ENCODE measurements around the gene MLLT11.
"Not testable (repeated sequence)": the region's sequence is repeated elsewhere in the genome, so short reads cannot be mapped to it uniquely, and the experiment has no call there.

Gene MLLT11

DNA sequence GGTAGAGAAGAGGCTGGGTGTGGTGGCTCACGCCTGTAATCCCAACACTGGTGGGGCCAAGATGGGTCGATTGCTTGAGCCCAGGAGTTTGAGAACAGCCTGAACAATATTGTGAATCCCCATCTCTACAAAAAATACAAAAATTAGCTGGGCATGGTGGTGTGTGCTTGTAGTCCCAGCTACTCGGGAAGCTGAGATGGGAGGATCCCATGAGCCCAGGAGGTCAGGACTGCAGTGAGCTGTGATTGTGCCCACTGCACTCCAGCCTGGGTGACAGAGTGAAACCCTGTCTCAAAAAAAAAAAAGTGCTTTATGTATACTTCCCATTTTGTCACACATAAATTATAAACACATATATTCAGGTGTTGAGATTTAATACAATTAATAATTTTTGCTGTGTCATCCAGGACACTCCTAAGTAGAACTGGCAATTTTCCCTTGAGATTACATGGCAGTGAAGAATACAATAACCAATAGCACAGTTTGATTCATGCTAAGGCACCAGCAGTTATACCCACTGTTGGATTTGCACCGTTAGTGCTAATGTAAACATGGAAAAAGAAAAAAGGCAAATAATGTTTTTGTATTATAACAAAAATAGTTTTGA, 25.9 kb downstream of the MLLT11 start:
- H3K4me3 ChIP-seq (ENCODE audit: low read depth, low read length): no peak overlapping the region
- TF ChIP-seq, protein P1, sequence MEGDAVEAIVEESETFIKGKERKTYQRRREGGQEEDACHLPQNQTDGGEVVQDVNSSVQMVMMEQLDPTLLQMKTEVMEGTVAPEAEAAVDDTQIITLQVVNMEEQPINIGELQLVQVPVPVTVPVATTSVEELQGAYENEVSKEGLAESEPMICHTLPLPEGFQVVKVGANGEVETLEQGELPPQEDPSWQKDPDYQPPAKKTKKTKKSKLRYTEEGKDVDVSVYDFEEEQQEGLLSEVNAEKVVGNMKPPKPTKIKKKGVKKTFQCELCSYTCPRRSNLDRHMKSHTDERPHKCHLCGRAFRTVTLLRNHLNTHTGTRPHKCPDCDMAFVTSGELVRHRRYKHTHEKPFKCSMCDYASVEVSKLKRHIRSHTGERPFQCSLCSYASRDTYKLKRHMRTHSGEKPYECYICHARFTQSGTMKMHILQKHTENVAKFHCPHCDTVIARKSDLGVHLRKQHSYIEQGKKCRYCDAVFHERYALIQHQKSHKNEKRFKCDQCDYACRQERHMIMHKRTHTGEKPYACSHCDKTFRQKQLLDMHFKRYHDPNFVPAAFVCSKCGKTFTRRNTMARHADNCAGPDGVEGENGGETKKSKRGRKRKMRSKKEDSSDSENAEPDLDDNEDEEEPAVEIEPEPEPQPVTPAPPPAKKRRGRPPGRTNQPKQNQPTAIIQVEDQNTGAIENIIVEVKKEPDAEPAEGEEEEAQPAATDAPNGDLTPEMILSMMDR (IDR thresholded peaks at IDR 0.05; ENCODE audit: low read depth, low read length): no peak

DNA sequence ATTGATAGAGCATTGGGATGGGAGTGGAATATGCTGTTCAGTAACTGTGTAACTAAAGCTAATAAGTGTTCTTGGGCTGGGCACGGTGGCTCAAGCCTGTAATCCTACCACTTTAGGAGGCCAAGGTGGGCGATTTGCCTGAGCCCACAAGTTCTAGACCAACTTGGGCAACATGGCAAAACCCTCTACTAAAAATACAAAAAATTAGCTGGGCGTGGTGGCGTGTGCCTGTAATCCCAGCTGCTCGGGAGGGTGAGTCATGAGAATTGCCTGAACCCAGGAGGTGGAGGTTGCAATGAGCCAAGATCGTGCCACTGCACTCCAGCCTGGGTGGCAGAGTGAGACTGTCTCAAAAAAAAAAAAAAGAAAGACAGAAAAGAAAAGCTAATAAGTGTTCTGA, 37.2 kb downstream of the MLLT11 start:
- not testable (repeated sequence) for H3K4me3 ChIP-seq (ENCODE audit: low read depth, low read length)

DNA sequence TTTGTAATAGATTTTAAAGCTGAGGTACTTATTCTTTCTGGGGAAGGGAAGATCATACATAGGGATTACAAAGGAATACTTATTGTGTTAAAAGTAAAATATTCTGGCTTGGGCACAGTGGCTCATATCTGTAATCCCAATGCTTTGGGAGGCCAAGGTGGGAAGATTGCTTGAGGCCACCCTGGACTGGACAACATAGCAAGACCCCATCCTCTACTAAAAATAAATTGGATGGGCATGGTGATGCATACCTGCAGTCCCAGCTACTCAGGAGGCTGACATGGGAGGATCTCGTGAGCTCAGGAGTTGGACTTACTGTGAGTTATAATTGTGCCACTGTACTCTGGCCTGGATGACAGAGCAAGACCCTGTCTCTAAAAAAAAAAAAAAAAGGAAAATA, 37.9 kb downstream of the MLLT11 start:
- no peak overlapping the region for H3K4me3 ChIP-seq (ENCODE audit: low read depth, low read length)
- TF ChIP-seq, protein P1 (IDR thresholded peaks at IDR 0.05; ENCODE audit: low read depth, low read length): no peak

DNA sequence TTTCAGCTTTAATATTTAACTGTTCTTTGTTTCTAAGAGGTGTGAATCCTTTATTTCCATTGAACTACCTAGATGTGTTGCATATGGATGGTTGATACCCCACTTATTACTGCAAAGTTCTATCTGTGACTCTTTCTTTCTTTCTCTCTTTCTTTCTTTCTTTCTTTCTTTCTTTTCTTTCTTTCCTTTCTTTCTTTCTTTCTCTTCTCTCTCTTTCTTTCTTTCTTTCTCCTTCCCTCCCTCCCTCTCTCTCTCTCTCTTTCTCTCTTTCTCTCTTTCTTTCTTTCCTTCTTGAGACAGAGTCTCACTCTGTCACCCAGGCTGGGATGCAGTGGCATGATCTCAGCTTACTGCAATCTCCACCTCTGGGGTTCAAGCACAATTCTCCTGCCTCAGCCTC, 44.4 kb downstream of the MLLT11 start:
- TF ChIP-seq, protein P1 (IDR thresholded peaks at IDR 0.05; ENCODE audit: low read depth, low read length): no peak
- H3K4me3 ChIP-seq (ENCODE audit: low read depth, low read length): no peak overlapping the region

DNA sequence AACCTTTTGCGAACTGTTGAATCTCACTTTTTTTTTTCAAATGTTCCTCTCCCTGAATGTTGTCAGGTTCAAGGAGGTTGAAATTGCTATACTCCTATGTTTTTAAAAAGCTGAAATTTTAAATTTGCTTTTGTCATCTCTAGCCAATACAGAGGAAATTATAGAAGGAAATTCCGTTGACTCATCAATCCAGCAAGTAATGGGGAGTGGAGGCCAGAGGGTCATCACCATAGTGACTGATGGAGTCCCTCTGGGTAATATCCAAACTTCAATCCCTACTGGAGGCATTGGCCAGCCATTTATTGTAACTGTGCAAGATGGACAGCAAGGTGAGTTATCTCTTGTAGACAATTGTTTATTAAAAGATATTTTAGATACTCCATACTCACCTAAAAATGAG, 46.7 kb downstream of the MLLT11 start:
- TF ChIP-seq, protein P1 (IDR thresholded peaks at IDR 0.05; ENCODE audit: low read depth, low read length): no peak
- H3K4me3 ChIP-seq (ENCODE audit: low read depth, low read length): no peak overlapping the region

DNA sequence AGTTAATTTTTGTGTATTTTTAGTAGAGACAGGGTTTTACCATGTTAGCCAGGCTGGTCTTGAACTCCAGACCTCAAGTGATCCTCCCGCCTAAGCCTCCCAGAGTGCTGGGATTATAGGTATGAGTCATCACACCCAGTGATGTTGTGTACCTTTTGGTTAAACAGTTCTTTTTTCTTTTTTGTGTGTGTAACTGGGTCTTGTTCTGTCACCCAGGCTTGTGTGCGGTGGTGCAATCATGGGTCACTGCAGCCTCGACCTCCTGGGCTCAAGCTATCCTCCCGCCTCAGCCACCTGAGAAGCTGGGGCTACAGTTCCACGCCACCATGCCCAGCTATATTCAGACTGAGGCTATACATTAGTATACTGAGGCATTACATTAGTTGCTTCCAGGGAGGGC, 48.1 kb downstream of the MLLT11 start:
- TF ChIP-seq, protein P1 (IDR thresholded peaks at IDR 0.05; ENCODE audit: low read depth, low read length): no peak
- H3K4me3 ChIP-seq (ENCODE audit: low read depth, low read length): no peak overlapping the region

DNA sequence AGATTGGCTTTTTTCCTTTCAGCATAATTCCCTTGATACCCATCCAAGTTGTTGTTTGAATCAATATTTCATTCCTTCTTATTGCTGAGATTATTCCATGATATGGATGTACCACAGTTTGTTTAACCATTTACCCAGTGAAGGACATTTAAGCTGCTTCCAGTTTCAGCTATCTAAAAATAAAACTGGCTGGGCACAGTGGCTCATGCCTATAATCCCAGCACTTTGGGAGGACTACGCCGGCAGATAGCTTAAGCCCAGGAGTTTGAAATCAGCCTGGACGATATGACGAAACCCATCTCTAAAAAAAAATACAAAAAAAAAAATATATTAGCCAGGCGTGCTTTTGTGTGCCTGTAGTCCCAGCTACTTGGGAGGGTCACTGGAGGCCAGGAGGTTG, 53.7 kb downstream of the MLLT11 start:
- no peak overlapping the region for H3K4me3 ChIP-seq (ENCODE audit: low read depth, low read length)
- TF ChIP-seq, protein P1 (IDR thresholded peaks at IDR 0.05; ENCODE audit: low read depth, low read length): no peak

All from WI38 (cell line).